Esophagus muscularis mucosa (tissue), 4 donors: ENCODE results near the gene PIGBOS1. TPM values are rescaled to one million over a fixed set of nuclear protein-coding genes. Genes with fewer than 3 reads are reported as not detected.
"Not testable (repeated sequence)": the region's sequence is repeated elsewhere in the genome, so short reads cannot be mapped to it uniquely, and the experiment has no call there.

Source experiments
- DNase-seq: peaks from one replicate; pipeline ENCODE4 v3.0.0-alpha.2; 2017; ENCODE audit errors: extremely low spot score
- H3K27ac ChIP-seq, 4 donors: fragments of 200-600 bp; sonication (generic); replicated peaks in 1 of 4; 1 replicate in 3 of 4; 2 replicates in 1 of 4; pipeline ENCODE4 v1.5.1; 2016 to 2019; ENCODE audit warnings: mild to moderate bottlenecking in 1 of 4
- H3K27me3 ChIP-seq, 4 donors: fragments of 200-600 bp; sonication (generic); one replicate each; pipeline versions ENCODE4 v1.5.1 to v1.6.0; 2016 to 2019
- H3K36me3 ChIP-seq, 4 donors: fragments of 200-600 bp; sonication (generic); one replicate each; pipeline ENCODE4 v1.5.1; 2016 to 2019
- H3K4me1 ChIP-seq, 4 donors: fragments of 200-600 bp; sonication (generic); one replicate each; pipeline ENCODE4 v1.5.1; 2016 to 2019
- H3K4me3 ChIP-seq, 4 donors: fragments of 200-600 bp; sonication (generic); 1 replicate in 2 of 4; 2 replicates in 2 of 4; pipeline ENCODE4 v1.5.1; 2016 to 2019; ENCODE audit warnings: mild to moderate bottlenecking in 4 of 4, moderate library complexity in 1 of 4
- H3K9me3 ChIP-seq, 4 donors: fragments of 200-600 bp; sonication (generic); 1 replicate in 3 of 4; 2 replicates in 1 of 4; pipeline ENCODE4 v1.5.1; 2016 to 2019
- EP300 ChIP-seq: sonication (generic); formaldehyde crosslinking; IDR thresholded peaks from one replicate; pipeline ENCODE4 v1.6.1; 2017; ENCODE audit warnings: antibody characterized with exemption
- POLR2A ChIP-seq: fragments of 450-650 bp; IDR thresholded peaks from one replicate; pipeline ENCODE4 v1.6.1; 2017; ENCODE audit warnings: antibody characterized with exemption, moderate library complexity, mild to moderate bottlenecking, low read depth
- POLR2AphosphoS5 ChIP-seq, 2 donors: sonication (generic); formaldehyde crosslinking; IDR thresholded peaks; one replicate each; pipeline ENCODE4 v1.6.1; 2017; ENCODE audit warnings: antibody characterized with exemption in 2 of 2
- WGBS: methylation state at CpG from one replicate; pipeline ENCODE4 v1.1.5; 2018; 5-methylcytosine and 5-hydroxymethylcytosine counted together
- intact Hi-C: fragments of 100-400 bp; cut with DNase I; formaldehyde crosslinking; loops from one replicate; pipeline ENCODE4 v1.15.1; 2023
- total RNA-seq, 4 donors: library from RNA; depleted of rRNA; stranded (reverse); fragments of >200 nt; gene quantifications; one replicate each; pipeline versions ENCODE4 v1.1.0 to v1.2.1, GENCODE V29; 2016
- TF ChIP-seq, protein P1 (sequence below), 3 experiments: fragments of 200-600 bp in 2 of 3; fragments of 450-650 bp in 1 of 3; sonication (generic) in 2 of 3; IDR thresholded peaks; one replicate each; pipeline ENCODE4 v1.5.1; 2017 to 2019; ENCODE audit warnings: antibody characterized with exemption in 3 of 3, mild to moderate bottlenecking in 2 of 3, moderate library complexity in 1 of 3

PIGBOS1 gene
- total RNA-seq, 4 donors from 2014 or later: 10.6 to 21.6 (median 14.4) TPM

DNA sequence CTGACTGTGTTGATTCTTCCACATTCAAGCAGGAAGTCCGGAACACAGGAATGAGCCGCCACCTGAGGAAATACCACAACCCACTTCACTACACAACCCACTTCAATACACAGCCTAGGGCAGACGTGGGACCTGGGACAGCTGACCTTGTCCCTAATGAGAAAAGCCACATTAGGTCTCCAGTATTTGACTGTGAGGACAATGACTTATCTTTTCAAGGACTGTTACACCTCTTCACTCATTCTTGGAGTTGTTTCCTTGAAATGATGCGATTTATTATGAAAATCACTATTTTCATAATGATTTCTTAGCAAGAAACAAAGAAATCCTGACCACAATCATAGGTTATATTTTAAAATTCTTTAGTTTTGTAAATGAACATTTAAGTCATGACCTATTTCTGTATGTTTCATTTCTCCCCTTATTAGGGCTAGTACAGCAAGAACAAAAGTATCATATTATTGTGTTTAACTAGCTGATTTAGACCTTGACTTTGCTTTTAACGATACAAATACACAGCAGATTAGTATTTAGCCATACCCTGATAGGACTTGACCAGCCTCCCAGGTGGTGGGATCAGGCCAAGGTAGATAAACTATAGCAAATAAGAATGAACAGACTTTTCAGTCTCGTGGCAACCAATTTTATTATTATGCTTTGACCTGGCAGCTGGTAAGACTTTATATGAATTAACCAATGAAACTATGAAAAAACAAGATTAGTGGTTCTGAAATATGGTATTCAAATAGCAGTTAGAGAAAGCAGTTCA is 35.4 kb downstream of the PIGBOS1 start:
- Histone ChIP-seq H3K27me3 (no peaks in the 10 kb centered on the region), H3K9me3 (no peaks in the 10 kb centered on the region), H3K4me1 (peaks cover 6 to 57% (median 36%) of the 10 kb centered on the region in 4 donors), H3K4me3 (no peak overlapping the region), H3K27ac (peak overlapping the region in 1 of 4 donors; percentile 28), H3K36me3 (peaks cover 0 to 3% (median 0%) of the 10 kb centered on the region in 4 donors)
- 88% methylated on average over 6 of the region's 6 CpGs for WGBS
- TF ChIP-seq POLR2A: no peak
- TF ChIP-seq, protein P1, sequence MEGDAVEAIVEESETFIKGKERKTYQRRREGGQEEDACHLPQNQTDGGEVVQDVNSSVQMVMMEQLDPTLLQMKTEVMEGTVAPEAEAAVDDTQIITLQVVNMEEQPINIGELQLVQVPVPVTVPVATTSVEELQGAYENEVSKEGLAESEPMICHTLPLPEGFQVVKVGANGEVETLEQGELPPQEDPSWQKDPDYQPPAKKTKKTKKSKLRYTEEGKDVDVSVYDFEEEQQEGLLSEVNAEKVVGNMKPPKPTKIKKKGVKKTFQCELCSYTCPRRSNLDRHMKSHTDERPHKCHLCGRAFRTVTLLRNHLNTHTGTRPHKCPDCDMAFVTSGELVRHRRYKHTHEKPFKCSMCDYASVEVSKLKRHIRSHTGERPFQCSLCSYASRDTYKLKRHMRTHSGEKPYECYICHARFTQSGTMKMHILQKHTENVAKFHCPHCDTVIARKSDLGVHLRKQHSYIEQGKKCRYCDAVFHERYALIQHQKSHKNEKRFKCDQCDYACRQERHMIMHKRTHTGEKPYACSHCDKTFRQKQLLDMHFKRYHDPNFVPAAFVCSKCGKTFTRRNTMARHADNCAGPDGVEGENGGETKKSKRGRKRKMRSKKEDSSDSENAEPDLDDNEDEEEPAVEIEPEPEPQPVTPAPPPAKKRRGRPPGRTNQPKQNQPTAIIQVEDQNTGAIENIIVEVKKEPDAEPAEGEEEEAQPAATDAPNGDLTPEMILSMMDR (IDR thresholded peaks at IDR 0.05): no peak
- TF ChIP-seq POLR2AphosphoS5 (IDR thresholded peaks at IDR 0.05): no peak
- TF ChIP-seq EP300: no peak
- DNase-seq: no peak
- intact Hi-C loops: no loop called here

DNA sequence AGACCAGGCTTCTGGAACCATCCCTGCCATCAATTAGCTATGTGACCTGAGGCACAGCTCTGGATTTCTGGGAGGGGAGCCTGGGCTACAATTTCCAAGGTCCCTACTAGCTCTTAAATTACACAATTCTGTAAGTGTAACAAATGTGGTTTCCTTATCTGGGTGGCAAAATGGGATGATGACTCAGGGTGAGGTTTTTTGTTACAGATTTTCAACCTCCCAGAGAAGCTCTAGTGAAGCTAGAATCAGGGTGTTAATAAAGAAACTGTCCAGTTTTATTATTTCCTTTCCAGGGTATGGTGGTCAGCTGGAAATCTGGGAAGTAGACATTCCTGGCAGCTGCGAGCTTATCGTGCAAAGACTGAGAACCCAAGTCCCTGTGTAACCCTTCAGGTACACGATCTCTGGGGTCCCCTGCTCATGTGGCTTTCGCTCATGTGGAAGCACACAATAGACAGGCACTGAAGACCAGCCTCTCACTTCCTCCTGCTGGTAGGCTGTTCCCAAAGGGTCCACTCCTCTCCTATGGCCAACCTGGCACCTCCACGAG is 36.6 kb downstream of the PIGBOS1 start:
- Histone ChIP-seq H3K27me3 (no peaks in the 10 kb centered on the region), H3K4me3 (no peak overlapping the region), H3K9me3 (no peaks in the 10 kb centered on the region), H3K36me3 (peaks cover 0 to 3% (median 0%) of the 10 kb centered on the region in 4 donors), H3K4me1 (peaks cover 9 to 49% (median 32%) of the 10 kb centered on the region in 4 donors), H3K27ac (peak overlapping the region; percentile 19 to 47 (median 26))
- intact Hi-C loops: no loop called here
- 58% methylated on average over 5 of the region's 5 CpGs for WGBS
- TF ChIP-seq, protein P1 (IDR thresholded peaks at IDR 0.05): no peak
- TF ChIP-seq POLR2AphosphoS5 (IDR thresholded peaks at IDR 0.05) (no peak), POLR2A (no peak), EP300 (no peak)
- no peak for DNase-seq

DNA sequence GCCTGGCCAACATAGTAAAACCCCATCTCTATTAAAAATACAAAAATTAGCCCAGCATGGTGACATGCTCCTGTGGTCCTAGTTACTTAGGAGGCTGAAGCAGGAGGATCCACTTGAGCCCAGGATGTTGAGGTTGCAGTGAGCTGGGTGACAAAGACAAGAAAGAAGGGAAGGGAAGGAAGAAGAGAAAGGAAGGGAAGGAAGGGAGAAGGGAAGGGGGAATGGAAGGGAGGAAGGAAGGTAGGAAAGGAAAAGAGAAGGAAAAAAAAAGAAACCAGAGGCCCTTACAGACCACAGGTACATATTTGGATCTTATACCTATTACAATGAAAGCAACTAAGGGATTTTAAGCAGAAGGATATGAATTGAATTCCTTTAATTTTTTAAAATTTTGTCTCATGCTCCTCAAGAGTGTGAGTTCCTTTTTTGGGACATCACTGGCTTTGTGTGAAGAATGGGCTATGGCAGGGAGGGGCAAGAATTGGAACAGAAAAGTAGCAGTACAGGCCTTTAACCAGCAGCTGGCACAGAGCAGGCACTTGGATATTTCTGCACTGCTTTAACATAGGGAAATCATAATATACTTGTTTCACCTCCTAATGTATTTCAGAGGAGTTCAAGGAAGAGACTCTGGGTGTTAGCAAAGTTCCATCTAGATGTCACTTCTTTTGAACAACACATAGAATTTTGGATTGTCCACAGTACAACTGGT is 37.2 kb downstream of the PIGBOS1 start:
- Histone ChIP-seq H3K4me3 (no peak overlapping the region), H3K27ac (peak overlapping the region in 3 of 4 donors; percentile 19 to 47 (median 28)), H3K4me1 (peaks cover 9 to 45% (median 36%) of the 10 kb centered on the region in 4 donors), H3K9me3 (no peaks in the 10 kb centered on the region), H3K27me3 (no peaks in the 10 kb centered on the region), H3K36me3 (peaks cover 0 to 3% (median 0%) of the 10 kb centered on the region in 4 donors)
- TF ChIP-seq, protein P1 (IDR thresholded peaks at IDR 0.05): peak in 1 of 3 experiments; percentile 9
- TF ChIP-seq POLR2A: no peak
- DNase-seq: no peak
- intact Hi-C loops: no loop called here

DNA sequence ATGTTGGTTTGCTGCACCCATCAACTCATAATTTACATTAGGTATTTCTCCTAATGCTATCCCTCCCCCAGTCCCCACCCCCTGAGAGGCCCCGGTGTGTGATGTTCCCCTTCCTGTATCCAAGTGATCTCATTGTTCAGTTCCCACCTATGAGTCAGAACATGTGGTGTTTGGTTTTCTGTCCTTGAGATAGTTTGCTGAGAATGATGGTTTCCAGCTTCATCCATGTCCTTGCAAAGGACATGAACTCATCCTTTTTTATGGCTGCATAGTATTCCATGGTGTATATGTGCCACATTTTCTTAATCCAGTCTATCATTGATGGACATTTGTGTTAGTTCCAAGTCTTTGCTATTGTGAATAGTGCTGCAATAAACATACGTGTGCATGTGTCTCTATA is 38.3 kb downstream of the PIGBOS1 start:
- H3K27me3 ChIP-seq, H3K9me3 ChIP-seq, DNase-seq, H3K27ac ChIP-seq, H3K4me3 ChIP-seq, H3K36me3 ChIP-seq, intact Hi-C loops: not testable (repeated sequence)
- WGBS: 69% methylated on average over 2 of the region's 2 CpGs
- H3K4me1 ChIP-seq: peaks cover 9 to 44% (median 32%) of the 10 kb centered on the region in 4 donors

DNA sequence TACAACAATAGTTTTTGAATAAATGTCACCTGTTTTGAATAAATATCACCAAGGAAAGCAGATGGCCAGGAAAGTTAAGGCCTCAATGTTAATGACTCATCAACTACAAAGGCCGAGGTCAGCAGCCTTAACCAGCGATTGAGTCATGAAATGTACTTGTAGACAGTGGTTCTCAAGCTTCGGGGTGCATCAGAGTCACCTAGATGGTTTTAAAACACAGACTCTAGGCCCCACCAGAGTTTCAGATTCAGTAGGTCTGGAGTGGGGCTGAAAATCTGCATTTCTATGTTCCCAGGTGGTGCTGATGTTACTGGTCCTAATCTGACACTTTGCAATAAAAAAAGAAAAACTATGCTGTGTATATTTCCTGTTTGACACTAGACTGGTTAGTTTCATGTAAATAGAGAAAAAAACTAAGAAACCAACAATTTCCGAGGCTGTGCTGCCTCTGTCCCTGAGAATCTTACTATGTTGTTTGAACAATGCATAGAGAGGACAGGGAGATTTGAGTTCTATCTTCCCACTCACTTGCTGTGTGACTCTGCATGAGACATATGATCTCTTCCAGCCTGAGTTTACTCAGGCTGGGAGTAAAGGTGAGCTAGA is 39.1 kb downstream of the PIGBOS1 start:
- no peak for DNase-seq
- no peaks in the 10 kb centered on the region for H3K27me3 ChIP-seq

More for the DNA sequence above, 39.1 kb downstream of the PIGBOS1 start:
- intact Hi-C loops: no loop called here
- H3K9me3 ChIP-seq: no peaks in the 10 kb centered on the region
- peaks cover 9 to 38% (median 32%) of the 10 kb centered on the region in 4 donors for H3K4me1 ChIP-seq
- WGBS: 67% methylated on average over 4 of the region's 4 CpGs
- TF ChIP-seq EP300 (no peak), POLR2AphosphoS5 (IDR thresholded peaks at IDR 0.05) (no peak), POLR2A (no peak)
- TF ChIP-seq, protein P1 (IDR thresholded peaks at IDR 0.05): no peak
- H3K36me3 ChIP-seq: no peaks in the 10 kb centered on the region
- no peak overlapping the region for H3K4me3 ChIP-seq
- H3K27ac ChIP-seq: no peak overlapping the region
